Activated T-helper 1 cell treated with anti-CD3 and anti-CD28 coated beads, Interleukin-2, amount 50 U/mL, for 16 hours (primary cell): Measurements from ENCODE around the gene HPSE2.

Experiments
- DNase-seq, 2 donors: peaks; one replicate each; pipeline ENCODE4 v3.0.0-alpha.2; 2020; ENCODE audit warnings: low read depth in 1 of 2, low spot score in 1 of 2

Gene HPSE2

DNA sequence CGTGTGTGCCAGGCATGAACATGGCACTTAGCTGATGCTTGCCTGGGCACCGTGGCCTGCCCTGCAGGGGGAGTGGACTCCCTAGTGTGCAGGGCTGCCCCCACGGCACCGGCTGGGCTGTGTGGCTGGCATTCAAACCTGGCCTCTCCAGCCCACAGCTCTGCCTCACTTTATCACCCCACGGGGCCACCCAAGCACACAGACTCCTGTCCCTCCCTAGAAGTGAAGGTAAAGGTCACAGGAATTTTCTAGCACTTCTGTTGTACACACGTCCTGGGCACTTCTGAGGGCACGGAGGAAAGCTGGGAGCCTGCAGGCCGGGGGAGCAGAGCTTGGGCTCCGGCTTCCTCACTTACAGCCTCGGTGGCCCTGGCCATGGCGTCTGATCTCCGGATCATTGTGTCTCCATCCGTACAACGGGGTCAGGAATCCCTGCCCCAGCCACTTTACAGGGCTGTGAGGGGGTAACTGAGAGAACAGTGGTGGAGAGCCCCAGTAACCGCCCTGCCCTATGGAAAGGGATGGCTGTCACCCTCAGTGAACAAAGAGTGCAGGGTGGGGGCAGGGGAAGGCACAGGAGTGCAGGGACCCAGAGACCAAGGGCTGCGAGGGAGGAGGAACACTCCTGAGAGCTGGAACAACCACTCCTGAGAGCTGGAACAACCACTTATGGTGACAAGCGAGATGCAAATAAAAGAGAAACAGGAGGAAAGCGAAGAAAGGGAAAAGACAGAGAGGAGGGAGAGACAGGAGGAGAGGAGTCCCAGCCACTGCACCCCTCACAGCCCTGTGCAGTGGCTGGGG, 816.8 kb downstream of the HPSE2 start:
- no peak for DNase-seq

- no peak for DNase-seq
Observed at GRCh38 chr10:98417973-98418664, 817.5 kb downstream of the HPSE2 start.

DNA sequence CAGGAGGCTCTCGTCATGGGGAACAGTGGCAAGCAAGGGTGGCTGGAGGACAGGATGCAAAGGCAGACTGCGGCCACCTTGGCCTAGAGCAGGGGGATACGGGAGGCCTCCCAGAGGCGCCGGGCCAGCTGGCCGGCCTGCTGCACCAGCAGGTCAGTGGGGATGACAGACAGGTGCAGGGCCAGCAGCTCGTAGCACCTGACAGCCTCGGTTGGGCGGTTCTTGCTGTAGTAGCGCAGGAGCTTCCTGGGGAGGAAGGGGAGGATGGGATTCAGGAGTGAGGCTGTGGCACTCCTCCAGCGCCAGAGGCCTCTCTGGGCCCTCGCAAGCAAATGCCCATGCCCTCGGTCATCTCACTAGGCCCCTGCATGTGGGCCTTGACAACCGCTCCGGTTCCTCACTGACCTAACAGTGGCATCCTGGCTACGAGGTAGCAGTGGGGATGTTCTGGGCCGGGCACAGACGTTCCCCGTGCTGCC, 818.1 kb downstream of the HPSE2 start:
- no peak for DNase-seq

GRCh38 chr10:98416606-98417388, 818.9 kb downstream of the HPSE2 start:
- no peak for DNase-seq

DNA sequence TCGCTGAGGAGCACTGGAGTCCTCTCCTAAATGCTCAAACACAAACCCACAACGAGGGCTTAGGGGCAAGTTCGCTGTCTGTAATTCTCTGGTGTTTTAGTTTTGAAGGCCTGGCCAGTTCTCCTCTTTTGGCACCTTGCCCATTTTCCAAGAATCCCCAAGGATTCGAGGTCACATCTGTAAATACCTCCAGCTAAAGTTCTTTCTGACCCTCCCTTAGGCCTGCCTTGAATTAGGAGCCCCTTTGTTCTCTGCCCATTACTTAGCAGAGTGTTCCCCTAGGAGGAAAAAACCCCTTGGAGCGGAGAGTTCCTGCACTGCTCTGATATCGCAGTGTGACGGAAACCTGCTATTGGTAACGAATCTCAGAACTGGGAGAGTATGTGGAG, 819.9 kb downstream of the HPSE2 start:
- DNase-seq: no peak

DNA sequence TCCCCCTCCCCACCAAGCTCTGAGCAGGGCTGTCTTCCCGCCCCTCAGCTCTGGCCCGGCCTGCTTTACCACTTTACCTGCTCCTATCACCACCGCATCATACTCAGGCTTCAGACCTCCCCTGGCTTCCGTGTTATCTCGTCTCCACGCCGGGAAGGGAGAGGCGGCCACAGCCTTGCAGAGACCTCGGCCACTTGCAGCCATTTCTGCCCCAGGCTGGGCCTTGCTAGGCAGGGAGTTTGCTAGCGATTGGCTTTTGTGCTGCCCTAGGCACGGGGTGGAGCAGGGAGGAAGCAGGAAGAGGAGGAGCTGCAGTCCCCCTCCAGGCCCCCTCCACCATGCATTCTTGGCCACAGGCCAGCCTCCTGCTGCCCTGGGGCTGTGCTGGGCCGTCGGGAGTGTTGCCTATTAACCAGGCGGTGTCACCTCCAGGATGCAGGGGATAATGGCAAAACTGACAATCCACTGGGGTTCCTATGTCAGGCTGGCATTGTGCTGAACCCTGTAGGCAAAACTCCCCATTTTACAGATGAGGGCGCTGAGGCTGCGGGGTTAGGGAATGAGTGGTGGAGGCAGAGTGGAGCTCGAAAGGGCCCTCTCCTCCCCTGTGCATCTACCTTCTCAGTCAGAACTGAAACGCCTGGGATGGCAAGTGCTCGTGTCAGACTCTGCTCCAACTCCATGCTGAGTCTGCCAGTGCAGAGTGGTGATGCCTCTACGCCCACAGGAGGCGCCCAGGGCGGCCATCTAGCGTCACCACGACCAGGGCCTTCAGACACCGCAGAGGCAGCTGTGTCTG, 820.5 kb downstream of the HPSE2 start, which contains the start of gene PYROXD2:
PYROXD2 (minus strand) TSS at position 251 of the 799 bp plus-strand sequence; CDS start at position 204, 47 bp downstream.
- DNase-seq: peak in 1 of 2 donors; percentile 38

DNA sequence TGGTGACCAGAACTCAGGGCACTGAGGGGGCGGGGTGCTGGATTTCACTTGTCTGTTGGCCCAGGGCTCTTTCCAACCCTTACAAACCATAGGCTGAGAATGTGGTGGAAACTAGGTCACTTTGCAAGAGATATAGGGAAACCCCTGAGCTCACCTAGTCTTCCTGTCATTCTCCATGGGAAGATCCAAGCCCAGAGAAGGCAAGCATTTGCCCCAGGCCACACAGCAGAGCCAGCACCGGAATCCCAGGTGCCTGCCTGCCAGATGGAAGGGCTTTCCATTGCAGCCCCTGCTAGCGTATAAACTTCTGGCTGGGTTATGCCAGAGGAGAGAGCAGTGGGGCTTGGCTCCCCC, 821.1 kb downstream of the HPSE2 start:
- DNase-seq: no peak

GRCh38 chr10:98411768-98412167, 823.9 kb downstream of the HPSE2 start:
- no peak for DNase-seq

- DNase-seq: no peak
Observed at GRCh38 chr10:98411166-98411565, 824.5 kb downstream of the HPSE2 start.

GRCh38 chr10:98410759-98411158, 824.9 kb downstream of the HPSE2 start:
- DNase-seq: no peak

DNA sequence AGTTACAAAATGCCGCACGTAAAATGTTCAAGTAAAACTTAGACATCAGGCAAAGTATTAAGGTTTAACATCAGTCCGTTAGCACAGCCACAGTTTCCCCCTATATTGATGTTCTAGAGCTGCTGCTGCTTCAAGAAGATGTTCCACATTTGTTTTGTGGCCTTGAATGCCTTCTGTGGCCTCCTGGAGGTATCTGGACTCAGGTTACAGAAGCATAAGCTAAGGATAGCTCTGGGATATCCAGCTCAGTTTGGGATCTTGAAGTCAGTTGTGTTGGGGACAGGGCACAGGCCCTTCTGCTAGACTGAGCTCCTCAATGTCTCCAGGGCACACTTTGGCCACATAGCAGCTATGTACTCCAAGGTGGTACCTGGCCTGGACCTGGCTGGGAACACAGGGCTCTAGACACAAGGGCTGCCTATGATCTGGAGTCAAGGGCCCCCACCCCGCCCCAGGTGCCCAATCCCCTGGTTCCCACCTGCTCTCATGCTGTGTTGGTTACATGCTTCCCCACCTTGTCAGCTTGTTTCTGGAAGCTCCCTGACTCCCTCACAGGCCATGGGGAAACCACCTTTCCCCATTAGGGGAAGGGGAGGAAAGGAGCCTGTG, 825.4 kb downstream of the HPSE2 start:
- no peak for DNase-seq

DNA sequence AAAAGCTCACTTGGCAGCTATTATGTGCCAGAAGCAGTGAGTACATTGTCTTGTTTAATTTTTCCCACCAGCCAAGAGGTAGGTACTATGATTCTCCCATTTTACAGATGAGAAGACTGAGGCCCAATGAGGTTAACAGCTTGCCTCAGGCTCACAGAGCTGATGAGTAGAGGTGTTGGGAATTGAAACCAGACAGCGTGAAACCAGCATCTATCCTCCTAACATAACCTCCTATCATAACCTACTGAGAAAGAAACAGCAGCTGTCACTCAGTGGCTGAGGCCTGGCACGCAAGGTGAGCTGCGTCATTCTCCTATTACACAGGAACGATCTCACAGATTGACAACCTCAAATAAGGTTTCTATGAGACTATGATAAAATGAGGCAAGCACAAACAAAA, 826.9 kb downstream of the HPSE2 start:
- no peak for DNase-seq

DNA sequence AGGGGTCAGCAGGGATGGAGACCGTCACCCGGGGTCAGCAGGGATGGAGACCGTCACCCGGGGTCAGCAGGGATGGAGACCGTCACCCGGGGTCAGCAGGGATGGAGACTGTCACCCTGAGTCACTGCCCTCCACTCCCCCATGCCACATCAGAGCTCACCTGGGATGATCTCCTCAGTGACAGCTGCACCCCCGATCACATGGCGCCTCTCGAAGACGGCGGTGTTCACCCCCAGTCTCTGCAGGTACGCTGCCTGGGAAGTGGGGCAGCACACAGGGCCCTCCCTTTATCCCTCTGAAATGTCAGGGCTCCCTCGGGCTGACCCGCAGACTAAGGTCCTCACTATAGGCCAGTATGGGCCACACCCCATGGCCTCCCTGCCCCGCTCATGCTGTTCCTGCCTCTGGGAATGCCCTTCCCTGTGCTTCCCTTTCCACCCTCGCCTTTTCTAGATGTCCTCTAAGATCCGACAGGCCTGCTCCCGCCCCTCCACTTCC, 827.9 kb downstream of the HPSE2 start:
- DNase-seq: no peak
